ENCODE data around the gene GPRC5A.
A peak's percentile ranks its signal among the peaks of the same experiment; 100 is the strongest.

The GPRC5A gene

GRCh38 chr12:12909995-12910420 is 18.6 kb downstream of the GPRC5A start:
- DNase-seq (ENCODE audit: low spot score), result no peak

GRCh38 chr12:12912711-12913110 is 21.3 kb downstream of the GPRC5A start:
- DNase-seq (ENCODE audit: low spot score), result no peak

- DNase-seq (ENCODE audit: low spot score), result no peak
Measured at GRCh38 chr12:12915656-12916055, 24.3 kb downstream of the GPRC5A start.

- DNase-seq (ENCODE audit: low spot score), result peak; percentile 75
Measured at GRCh38 chr12:12916135-12916944, 25.0 kb downstream of the GPRC5A start.

GRCh38 chr12:12917517-12917916 is 26.2 kb downstream of the GPRC5A start:
- no peak for DNase-seq (ENCODE audit: low spot score)

GRCh38 chr12:12918781-12919389 is 27.5 kb downstream of the GPRC5A start:
- DNase-seq (ENCODE audit: low spot score), result no peak

- no peak for DNase-seq (ENCODE audit: low spot score)
Measured at GRCh38 chr12:12919666-12920435, 28.5 kb downstream of the GPRC5A start.

GRCh38 chr12:12922191-12922616 is 30.8 kb downstream of the GPRC5A start:
- peak; percentile 75 for DNase-seq (ENCODE audit: low spot score)

GRCh38 chr12:12922978-12923377 is 31.6 kb downstream of the GPRC5A start:
- DNase-seq (ENCODE audit: low spot score), result no peak

- no peak for DNase-seq (ENCODE audit: low spot score)
Measured at GRCh38 chr12:12924169-12924568, 32.8 kb downstream of the GPRC5A start.

- no peak for DNase-seq (ENCODE audit: low spot score)
Measured at GRCh38 chr12:12925388-12925787, 34.0 kb downstream of the GPRC5A start.

GRCh38 chr12:12926571-12927071 is 35.3 kb downstream of the GPRC5A start:
- no peak for DNase-seq (ENCODE audit: low spot score)

GRCh38 chr12:12927211-12928079 is 36.1 kb downstream of the GPRC5A start:
- DNase-seq (ENCODE audit: low spot score), result peak; percentile 87

GRCh38 chr12:12929696-12930095 is 38.3 kb downstream of the GPRC5A start:
- no peak for DNase-seq (ENCODE audit: low spot score)

- no peak for DNase-seq (ENCODE audit: low spot score)
Measured at GRCh38 chr12:12930633-12931219, 39.4 kb downstream of the GPRC5A start.

- no peak for DNase-seq (ENCODE audit: low spot score)
Measured at GRCh38 chr12:12933742-12934141, 42.4 kb downstream of the GPRC5A start.

GRCh38 chr12:12934556-12934955 is 43.2 kb downstream of the GPRC5A start:
- DNase-seq (ENCODE audit: low spot score), result no peak

GRCh38 chr12:12936983-12937491 is 45.7 kb downstream of the GPRC5A start:
- no peak for DNase-seq (ENCODE audit: low spot score)

GRCh38 chr12:12938541-12938940 is 47.2 kb downstream of the GPRC5A start:
- no peak for DNase-seq (ENCODE audit: low spot score)

GRCh38 chr12:12939888-12940287 is 48.5 kb downstream of the GPRC5A start:
- no peak for DNase-seq (ENCODE audit: low spot score)
